Epithelial cell of prostate (primary cell): ENCODE data around the gene RAB7B.
A peak's percentile ranks its signal among the peaks of the same experiment; 100 is the strongest.

Experiments used
- DNase-seq: peaks from one replicate; pipeline ENCODE4 v3.0.0-alpha.2; 2011; ENCODE audit warnings: low read depth, low spot score
- H3K27ac ChIP-seq: fragments of 450-650 bp; 2 replicates; pipeline ENCODE4 v1.5.1; 2017; ENCODE audit warnings: mild to moderate bottlenecking

RAB7B gene

DNA sequence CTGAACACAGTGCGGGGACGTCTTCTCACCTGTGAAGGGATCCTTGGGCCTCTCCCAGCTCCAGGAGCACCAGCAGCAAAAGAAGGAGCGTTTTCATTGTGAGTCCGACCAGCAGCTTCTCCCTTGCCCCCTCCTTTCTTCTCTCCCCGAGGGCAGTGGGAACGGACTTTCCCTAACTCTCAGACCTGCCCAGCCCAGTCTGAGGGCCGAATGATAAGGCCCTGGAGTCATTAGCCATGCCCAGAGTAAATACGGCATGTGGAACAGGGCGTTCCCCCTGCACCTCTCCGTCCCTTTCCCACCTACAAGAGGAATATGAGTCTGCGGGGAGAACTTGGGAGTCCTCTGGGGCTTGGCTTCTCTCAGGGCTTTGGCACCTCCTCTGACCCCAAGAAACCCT lies 20.5 kb upstream of the RAB7B start, which contains the start of gene CTSE:
Gene CTSE (minus strand): TSS at position 201 of the 400 bp plus-strand sequence. CDS start 104 bp downstream, at position 97.
- DNase-seq, result no peak
- H3K27ac ChIP-seq, result no peak within 1 kb of the TSS

DNA sequence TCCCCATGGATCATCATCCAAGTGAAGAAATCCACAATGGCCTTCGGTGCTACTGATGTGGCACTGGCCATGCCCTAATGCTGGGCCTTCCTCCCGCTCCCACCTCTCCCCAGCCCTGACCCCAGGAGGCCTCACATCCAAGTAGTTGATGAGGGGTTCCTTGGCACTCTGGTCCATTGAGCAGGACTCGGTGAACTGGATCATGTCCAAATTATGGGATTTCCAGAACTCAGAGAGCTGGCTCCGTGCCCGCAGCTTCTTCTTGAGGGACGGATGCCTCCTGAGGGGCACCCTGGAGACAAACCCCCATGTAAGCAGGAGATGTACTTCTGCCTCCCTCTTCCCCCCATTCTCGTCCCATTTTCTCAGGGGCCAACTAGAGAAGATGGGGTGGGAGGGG lies 19.6 kb upstream of the RAB7B start:
- H3K27ac ChIP-seq, result no peak overlapping the region
- no peak for DNase-seq

DNA sequence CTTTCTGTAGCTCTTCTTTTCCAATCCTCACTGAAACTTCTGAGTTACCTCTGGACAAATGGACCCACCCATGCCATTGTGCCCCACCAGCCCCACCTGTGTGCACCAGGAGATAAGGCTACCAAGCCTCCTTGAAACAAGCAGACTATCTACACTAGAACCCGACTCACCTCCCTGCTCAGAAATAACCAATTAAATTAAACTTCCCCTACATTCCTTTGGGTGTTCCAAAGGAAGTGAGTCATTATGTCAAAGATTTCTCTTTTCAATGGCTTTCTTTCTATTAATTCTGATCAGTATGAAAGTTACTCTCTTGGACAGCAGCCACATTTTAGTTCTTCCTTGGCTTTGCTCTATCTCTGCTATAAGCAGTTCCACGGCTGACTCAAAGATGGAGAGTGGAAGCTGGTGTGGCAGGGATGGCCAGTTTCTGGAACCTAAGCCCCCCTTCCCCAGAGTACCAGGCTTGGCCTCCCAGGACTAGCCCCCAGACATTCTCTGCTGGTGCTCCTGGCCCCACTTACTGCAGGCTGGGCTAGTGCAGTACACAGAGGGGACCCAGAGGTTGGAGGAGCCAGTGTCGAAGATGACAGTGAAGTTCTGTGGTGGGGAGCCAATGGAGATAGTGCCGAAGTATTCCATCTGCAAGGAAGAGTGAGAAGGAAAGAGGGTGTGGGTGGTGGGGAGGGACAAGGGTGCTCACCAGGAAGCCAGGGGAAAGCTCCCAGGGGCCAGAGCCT lies 18.6 kb upstream of the RAB7B start:
- H3K27ac ChIP-seq, result peak overlapping the region; percentile 43
- no peak for DNase-seq

DNA sequence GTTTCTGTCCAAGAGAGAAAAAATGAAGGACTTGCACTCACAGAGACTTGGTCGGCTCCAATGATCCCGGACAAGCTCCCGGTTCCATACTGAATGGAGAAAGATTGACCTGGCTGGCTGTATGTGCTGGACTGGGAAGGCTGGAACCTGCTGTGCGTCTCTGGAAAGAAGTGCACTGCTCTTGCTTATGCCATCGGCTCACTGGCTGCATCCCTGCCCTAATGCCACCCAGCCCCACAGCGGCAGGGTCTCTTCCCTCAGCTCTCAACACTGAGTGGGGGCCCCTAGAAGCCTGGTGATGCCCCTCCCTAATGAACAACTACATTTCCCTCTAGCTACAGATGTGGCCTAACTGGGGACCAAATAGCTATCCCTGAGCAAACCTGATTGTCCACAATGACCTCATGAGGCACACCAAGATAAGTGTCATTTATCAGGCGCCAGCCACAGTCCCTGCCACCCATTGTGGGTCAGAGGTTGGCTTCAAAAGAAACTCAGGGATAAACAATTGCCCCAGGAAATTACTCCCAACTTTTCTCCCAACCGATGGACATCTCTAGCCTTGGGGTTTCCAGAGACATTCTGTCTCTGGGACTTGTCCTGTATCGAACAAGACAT lies 17.9 kb upstream of the RAB7B start:
- H3K27ac ChIP-seq, result peak overlapping the region; percentile 43
- no peak for DNase-seq

- H3K27ac ChIP-seq, result no peak overlapping the region
- DNase-seq, result no peak
These were observed 17.3 kb upstream of the RAB7B start for GRCh38 chr1:206020393-206021007.

GRCh38 chr1:206015071-206015470 lies 11.9 kb upstream of the RAB7B start:
- no peak for DNase-seq
- H3K27ac ChIP-seq, result no peak overlapping the region

DNA sequence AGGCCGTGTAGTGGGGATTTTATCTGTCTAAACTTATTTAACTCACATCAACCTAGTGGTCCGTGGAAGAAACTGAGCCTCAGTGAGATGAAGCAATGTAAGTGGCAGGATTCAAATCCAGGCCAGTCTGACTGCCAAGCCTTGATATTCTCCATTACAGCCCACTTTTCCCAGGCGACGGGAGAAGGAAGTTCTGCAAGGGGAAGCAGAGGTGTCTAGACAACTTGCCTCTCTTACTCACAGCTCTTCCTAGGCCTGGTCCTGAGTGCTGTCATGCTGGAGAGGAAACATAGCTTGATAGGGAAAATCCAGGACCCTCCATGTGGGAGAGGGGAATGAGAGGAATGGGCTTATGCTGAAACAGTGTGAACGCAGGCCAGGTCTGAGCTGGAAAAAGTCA lies 11.4 kb upstream of the RAB7B start:
- no peak for DNase-seq

DNA sequence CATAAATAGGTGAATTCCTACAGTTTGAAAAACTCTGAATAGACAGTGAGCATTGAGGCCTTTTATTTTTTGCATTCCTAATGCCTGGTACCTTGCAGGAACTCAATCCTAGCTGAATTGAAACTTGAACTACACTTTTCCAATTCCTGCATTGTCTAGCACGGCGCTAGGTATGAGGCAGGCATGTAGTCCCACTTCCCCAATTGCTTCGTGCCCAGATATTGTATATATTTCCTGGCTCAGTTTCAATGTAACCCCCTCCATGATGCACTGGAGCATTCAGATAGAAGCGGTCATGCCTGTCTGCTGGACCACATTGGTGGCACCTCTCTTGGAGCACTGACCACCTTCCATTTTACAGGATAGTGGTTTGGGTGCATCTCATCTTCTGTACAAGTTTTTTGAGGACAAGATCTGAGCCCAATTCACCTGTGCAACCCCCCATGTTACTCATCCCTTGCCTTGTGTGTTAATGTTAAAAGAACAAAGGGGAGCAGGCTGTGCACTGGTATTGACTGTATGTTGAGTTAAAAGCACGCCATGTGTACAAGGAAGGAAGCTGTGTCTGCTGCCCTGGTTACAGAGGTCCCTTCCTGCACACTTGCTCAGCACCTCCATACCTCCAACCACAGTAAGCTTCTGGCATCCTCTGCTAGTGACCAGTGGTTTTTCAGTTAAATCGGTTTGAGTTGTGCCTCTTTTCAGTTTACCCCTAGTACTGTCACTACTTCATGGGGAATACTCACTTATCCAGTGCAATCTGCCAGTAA lies 10.0 kb upstream of the RAB7B start:
- H3K27ac ChIP-seq, result no peak overlapping the region
- no peak for DNase-seq

More for the DNA sequence above, 11.4 kb upstream of the RAB7B start:
- H3K27ac ChIP-seq, result no peak overlapping the region

GRCh38 chr1:206012086-206012859 lies 9.1 kb upstream of the RAB7B start:
- H3K27ac ChIP-seq, result no peak overlapping the region
- DNase-seq, result no peak

DNA sequence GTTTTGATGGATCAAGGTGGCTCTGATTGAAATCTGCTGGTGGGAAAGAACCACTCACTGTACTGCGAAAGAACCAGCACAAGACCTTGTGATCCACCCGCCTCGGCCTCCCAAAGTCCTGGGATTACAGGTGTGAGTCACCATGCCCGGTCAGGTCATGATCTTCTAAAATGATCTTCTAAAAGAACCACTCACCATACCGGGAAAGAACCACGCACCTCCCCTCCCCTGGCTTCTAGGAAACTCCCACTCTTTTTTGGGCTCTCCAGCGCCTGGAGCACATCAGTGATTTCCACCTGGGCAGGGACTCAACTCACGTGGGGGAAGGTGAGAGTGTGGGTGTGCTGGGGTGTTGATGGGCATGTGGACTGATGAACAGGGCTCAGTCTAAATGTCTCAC lies 7.9 kb upstream of the RAB7B start:
- no peak for DNase-seq
- H3K27ac ChIP-seq, result no peak overlapping the region

GRCh38 chr1:206010060-206010459 lies 6.9 kb upstream of the RAB7B start:
- no peak overlapping the region for H3K27ac ChIP-seq
- no peak for DNase-seq

DNA sequence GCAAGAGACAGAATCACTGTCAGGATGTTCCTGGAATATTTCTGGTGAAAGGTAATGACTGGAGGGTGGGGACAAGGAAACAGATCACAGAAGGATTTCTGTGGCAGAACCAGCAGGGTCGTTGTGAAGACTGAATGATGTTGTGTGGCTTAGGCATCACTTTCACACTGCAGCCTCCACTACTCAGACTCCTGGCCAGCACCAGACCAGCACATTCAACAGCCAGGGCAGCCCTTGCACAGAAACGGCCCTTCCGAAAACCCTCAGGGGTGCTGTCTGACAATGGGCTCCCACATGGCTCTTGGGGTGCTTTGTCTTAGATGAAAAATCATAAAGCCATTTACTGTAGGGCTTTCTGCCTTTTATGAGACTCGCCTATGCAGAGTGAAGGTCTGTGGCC lies 3.8 kb upstream of the RAB7B start:
- no peak for DNase-seq
- H3K27ac ChIP-seq, result no peak overlapping the region

DNA sequence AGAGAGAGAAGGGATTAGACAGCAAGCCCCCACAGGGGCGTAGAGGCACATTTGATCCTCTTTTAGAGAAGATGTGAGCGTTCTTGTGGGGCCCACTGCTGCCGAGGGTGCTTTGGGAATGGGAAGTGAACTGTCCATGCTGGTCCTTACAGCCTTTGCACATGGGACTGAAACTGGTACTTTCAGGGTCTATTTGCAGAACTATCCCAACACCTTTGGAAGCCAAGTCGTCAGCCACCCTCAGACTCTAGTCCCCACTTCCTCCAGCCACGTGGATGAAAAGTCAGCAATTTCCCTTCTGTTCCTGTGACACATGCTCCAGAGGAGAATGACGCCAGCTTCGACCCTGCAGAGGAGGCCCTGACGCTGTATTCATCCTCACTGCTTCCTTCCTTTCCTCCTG lies 2.6 kb upstream of the RAB7B start:
- no peak for DNase-seq
- no peak overlapping the region for H3K27ac ChIP-seq

- DNase-seq, result no peak
These were observed 2.0 kb upstream of the RAB7B start for GRCh38 chr1:206005234-206005633.

DNA sequence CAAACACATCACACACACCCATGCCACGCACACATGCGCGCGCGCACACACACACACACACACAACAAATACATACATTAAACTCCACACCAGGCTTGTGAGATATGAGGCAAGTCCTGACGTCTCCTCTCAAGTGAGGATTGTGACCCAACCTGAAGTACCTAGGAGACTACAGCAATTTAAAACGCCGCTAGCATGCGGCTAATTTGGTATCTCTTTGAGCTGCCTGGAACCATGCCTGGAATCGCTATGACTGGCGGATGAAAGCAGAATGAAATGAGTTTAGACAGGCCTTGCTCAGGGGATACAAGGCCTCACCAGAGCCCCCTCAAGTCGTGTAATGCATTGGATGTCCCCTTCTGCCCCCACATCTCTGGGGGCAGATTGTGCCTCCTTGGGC lies 1.6 kb upstream of the RAB7B start:
- peak overlapping the region; percentile 86 for H3K27ac ChIP-seq
- peak; percentile 68 for DNase-seq

More at GRCh38 chr1:206005234-206005633, 2.0 kb upstream of the RAB7B start:
- peak overlapping the region; percentile 86 for H3K27ac ChIP-seq

DNA sequence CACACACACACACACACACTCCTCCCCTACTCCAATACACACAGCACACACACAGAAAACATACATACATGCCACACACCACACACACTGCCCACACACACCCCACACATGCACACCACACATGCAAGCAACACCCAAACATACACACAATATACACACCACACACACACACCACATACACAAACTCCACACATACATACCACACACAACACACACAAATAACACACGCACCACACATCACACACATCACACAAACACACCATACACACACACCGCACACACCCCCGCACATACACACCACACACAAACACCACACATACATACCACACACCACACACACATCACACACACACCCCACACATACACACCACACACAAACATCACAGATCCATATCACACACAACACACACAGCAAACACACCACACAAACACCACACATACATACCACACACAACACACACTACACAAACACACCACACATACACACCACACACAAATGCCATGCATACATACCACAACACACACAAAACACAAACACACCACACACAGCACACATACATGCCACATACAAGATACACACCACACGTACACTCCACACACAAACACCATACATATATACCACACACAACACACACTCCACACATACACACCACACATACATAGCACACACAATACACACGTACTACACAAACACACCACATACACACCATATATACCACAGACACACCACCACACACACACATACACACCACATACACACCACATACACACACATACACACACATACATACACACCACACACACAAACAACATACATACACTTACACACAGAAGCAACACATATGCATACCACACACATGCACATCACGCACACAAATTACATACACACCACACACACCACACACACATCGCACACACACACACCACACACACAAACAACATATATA lies 932 bp upstream of the RAB7B start:
- H3K27ac ChIP-seq, result peak overlapping the region; percentile 86
- no peak for DNase-seq

- H3K27ac ChIP-seq, result peak overlapping the region; percentile 86
- peak; percentile 41 for DNase-seq
These were observed 1.0 kb downstream of the RAB7B start for GRCh38 chr1:206002160-206002559.

GRCh38 chr1:206001476-206001888 lies 1.7 kb downstream of the RAB7B start:
- peak; percentile 84 for DNase-seq
- H3K27ac ChIP-seq, result peak overlapping the region; percentile 86
